Transverse colon (tissue), 4 donors: ENCODE measurements around the gene IFITM1. TPM values are rescaled to one million over a fixed set of nuclear protein-coding genes. Genes with fewer than 3 reads are reported as not detected.
A peak's percentile ranks its signal among the peaks of the same experiment; 100 is the strongest.

Experiments used
- DNase-seq: peaks from one replicate; pipeline ENCODE4 v3.0.0-alpha.2; 2019
- H3K27ac ChIP-seq, 4 donors: fragments of 200-600 bp; sonication (generic); 2 replicates each; pipeline ENCODE4 v1.5.1; 2016 to 2018; ENCODE audit warnings: inconsistent platforms in 4 of 4
- H3K27me3 ChIP-seq: fragments of 200-600 bp; sonication (generic); 2 replicates; pipeline ENCODE4 v1.5.1; 2017; ENCODE audit warnings: inconsistent platforms
- H3K36me3 ChIP-seq, 4 donors: fragments of 200-600 bp; sonication (generic); 2 replicates each; pipeline ENCODE4 v1.5.1; 2017 to 2019; ENCODE audit warnings: inconsistent platforms in 4 of 4
- H3K4me1 ChIP-seq, 4 donors: fragments of 200-600 bp; sonication (generic); 2 replicates each; pipeline ENCODE4 v1.5.1; 2017 to 2020; ENCODE audit warnings: inconsistent platforms in 4 of 4
- H3K4me3 ChIP-seq, 4 donors: fragments of 200-600 bp; sonication (generic); 1 replicate in 1 of 4; 2 replicates in 3 of 4; pipeline versions ENCODE4 v1.5.1 to v1.6.1; 2017 to 2019; ENCODE audit warnings: inconsistent platforms in 4 of 4
- H3K9me3 ChIP-seq, 2 donors: fragments of 200-600 bp; sonication (generic); 2 replicates each; pipeline ENCODE4 v1.5.1; 2017 to 2019; ENCODE audit warnings: inconsistent platforms in 2 of 2
- CTCF ChIP-seq, 5 experiments: fragments of 200-600 bp in 3 of 5; fragments of 450-650 bp in 2 of 5; sonication (generic) in 3 of 5; IDR thresholded peaks; 1 replicate in 2 of 5; 2 replicates in 3 of 5; pipeline ENCODE4 v1.5.1; 2016 to 2017; ENCODE audit warnings: antibody characterized with exemption in 5 of 5, inconsistent platforms in 3 of 5, mild to moderate bottlenecking in 2 of 5, moderate library complexity in 1 of 5
- EP300 ChIP-seq: sonication (generic); formaldehyde crosslinking; IDR thresholded peaks from one replicate; pipeline ENCODE4 v1.6.1; 2017; ENCODE audit warnings: antibody characterized with exemption, low read depth
- POLR2A ChIP-seq: fragments of 450-650 bp; IDR thresholded peaks from one replicate; pipeline ENCODE4 v1.6.1; 2016; ENCODE audit warnings: antibody characterized with exemption, mild to moderate bottlenecking, moderate library complexity
- POLR2AphosphoS5 ChIP-seq, 3 donors: sonication (generic); formaldehyde crosslinking; IDR thresholded peaks; one replicate each; pipeline ENCODE4 v1.6.1; 2016; ENCODE audit warnings: antibody characterized with exemption in 3 of 3
- WGBS, 2 donors: methylation state at CpG; one replicate each; pipeline ENCODE4 v1.1.5; 2018; ENCODE audit warnings: low coverage in 1 of 2; 5-methylcytosine and 5-hydroxymethylcytosine counted together
- in situ Hi-C, 4 donors: fragments of 200-750 bp; cut with MboI; loops; one replicate each; pipeline versions ENCODE4 v1.15.0 to v1.15.1; 2017; ENCODE audit warnings: low sequenced_read_pairs in 3 of 4, low pct_ligation_motif_present in 1 of 4, low pct_unique_long_range_greater_than_20kb in 1 of 4
- intact Hi-C: fragments of 100-400 bp; cut with DNase I; formaldehyde crosslinking; loops from one replicate; pipeline ENCODE4 v1.15.1; 2023; ENCODE audit warnings: low total_unique reads
- small RNA-seq, 4 donors: library from RNA; depleted of rRNA; stranded (forward); fragments of <200 nt; gene quantifications; one replicate each; pipeline ENCODE3, GENCODE V24; 2016
- total RNA-seq, 4 donors: library from RNA; depleted of rRNA; stranded (reverse); fragments of >200 nt; gene quantifications; one replicate each; pipeline ENCODE4 v1.1.0, GENCODE V29; 2016

The IFITM1 gene
- total RNA-seq, 4 donors from 2014 or later = 19.9 to 109 (median 60.5) TPM

- WGBS, 2 donors = 60% methylated on average over 22 of the region's 24 CpGs; no CpG with 5 or more reads in 1 of the 2 donors
- H3K27ac ChIP-seq = no peak overlapping the region
- DNase-seq = peak; percentile 88
- intact Hi-C loops (no loop called here), in situ Hi-C loops (loop anchor here in 1 of 4 donors (10.0 kb wide), 1 partner anchor 109 kb away; no protein-coding TSS in a partner anchor)
- H3K4me1 ChIP-seq = peaks cover 0 to 10% (median 8%) of the 10 kb centered on the region in 4 donors
- no peaks in the 10 kb centered on the region for H3K36me3 ChIP-seq
- peaks cover 35% of the 10 kb centered on the region for H3K27me3 ChIP-seq
- H3K9me3 ChIP-seq = no peaks in the 10 kb centered on the region
- no peak overlapping the region for H3K4me3 ChIP-seq
- peak; percentile 57 to 81 (median 62) for TF ChIP-seq POLR2AphosphoS5 (IDR thresholded peaks at IDR 0.05)
- no peak for TF ChIP-seq POLR2A
- TF ChIP-seq CTCF (IDR thresholded peaks at IDR 0.05) = peak; percentile 28 to 67 (median 45)
- no peak for TF ChIP-seq EP300
Measured at GRCh38 chr11:363948-364761, 50.3 kb downstream of the IFITM1 start.

Small RNA genes within 50 kb of the gene (small RNA-seq; reads per million reads assigned to genes)
- 0 reads per million in 4 donors for gene AC136475.6

Other genes starting within 250 kb of the IFITM1 start
- gene SCGB1C1, start 121.0 kb upstream of the IFITM1 start, total RNA-seq = not detected
- gene BET1L, start 106.6 kb upstream of the IFITM1 start, total RNA-seq = 100 to 1,000 TPM in 1 of 4 donors, 10 to 100 TPM in 3; 31.8 to 111 (median 36.6) TPM
- 100 to 1,000 TPM in 2 of 4 donors, 10 to 100 TPM in 2; 59.2 to 145 (median 93.8) TPM for gene RIC8A, start 106.3 kb upstream of the IFITM1 start, total RNA-seq
- 10 to 100 TPM in 3 of 4 donors, 1 to 10 TPM in 1; 7.2 to 27.9 (median 20.6) TPM for gene SIRT3, start 77.7 kb upstream of the IFITM1 start, total RNA-seq
- gene PSMD13, start 77.1 kb upstream of the IFITM1 start, total RNA-seq = 10 to 100 TPM; 23.2 to 96.5 (median 52.2) TPM
- gene NLRP6, start 35.6 kb upstream of the IFITM1 start, total RNA-seq = 1 to 10 TPM in 2 of 4 donors, not detected in 2; 1.8 to 2.1 TPM
- 100 to 1,000 TPM in 1 of 4 donors, 10 to 100 TPM in 3; 15.4 to 117 (median 30.8) TPM for gene PGGHG, start 24.9 kb upstream of the IFITM1 start, total RNA-seq
- not detected for gene IFITM5, start 14.5 kb upstream of the IFITM1 start, total RNA-seq
- gene IFITM2, start 6.2 kb upstream of the IFITM1 start, total RNA-seq = 10 to 100 TPM; 19.1 to 78.6 (median 49.8) TPM
- 100 to 1,000 TPM in 3 of 4 donors, 10 to 100 TPM in 1; 88.2 to 139 (median 123) TPM for gene IFITM3, start 6.8 kb downstream of the IFITM1 start, total RNA-seq
- gene B4GALNT4, start 55.5 kb downstream of the IFITM1 start, total RNA-seq = 1 to 10 TPM in 2 of 4 donors, under 1 TPM in 1, not detected in 1; 0.82 to 3.0 (median 1.3) TPM
- gene PKP3, start 80.2 kb downstream of the IFITM1 start, total RNA-seq = 100 to 1,000 TPM; 159 to 359 (median 200) TPM
- gene SIGIRR, start 101.0 kb downstream of the IFITM1 start, total RNA-seq = 100 to 1,000 TPM; 107 to 344 (median 148) TPM
- gene ANO9, start 128.0 kb downstream of the IFITM1 start, total RNA-seq = 100 to 1,000 TPM; 117 to 490 (median 296) TPM
- gene PTDSS2, start 136.2 kb downstream of the IFITM1 start, total RNA-seq = 100 to 1,000 TPM in 2 of 4 donors, 10 to 100 TPM in 2; 28.5 to 264 (median 76.0) TPM
- gene RNH1, start 193.2 kb downstream of the IFITM1 start, total RNA-seq = 100 to 1,000 TPM; 151 to 309 (median 198) TPM
- gene HRAS, start 221.5 kb downstream of the IFITM1 start, total RNA-seq = 10 to 100 TPM; 31.0 to 57.1 (median 33.9) TPM
- gene LRRC56, start 223.5 kb downstream of the IFITM1 start, total RNA-seq = 1 to 10 TPM; 2.3 to 8.4 (median 3.1) TPM
- gene LMNTD2, start 246.7 kb downstream of the IFITM1 start, total RNA-seq = 10 to 100 TPM; 14.8 to 89.0 (median 16.6) TPM
- gene RASSF7, start 246.9 kb downstream of the IFITM1 start, total RNA-seq = 100 to 1,000 TPM; 131 to 247 (median 213) TPM